Ishikawa (cell line): ENCODE results near the gene RGS6.
A peak's percentile ranks its signal among the peaks of the same experiment; 100 is the strongest.

ENCODE experiments used
- CEBPB ChIP-seq: IDR thresholded peaks from 2 replicates; pipeline ENCODE4 v1.6.1; 2012
- CREB1 ChIP-seq: IDR thresholded peaks from 2 replicates; pipeline ENCODE4 v1.6.1; 2012; ENCODE audit warnings: low read depth
- EGR1 ChIP-seq: IDR thresholded peaks from 2 replicates; pipeline ENCODE4 v1.6.1; 2012
- EP300 ChIP-seq: IDR thresholded peaks from 2 replicates; pipeline ENCODE4 v1.6.1; 2012; ENCODE audit warnings: borderline replicate concordance
- FOXM1 ChIP-seq: IDR thresholded peaks from 2 replicates; pipeline ENCODE4 v1.6.1; 2012; ENCODE audit warnings: low read depth, borderline replicate concordance
- MAX ChIP-seq: IDR thresholded peaks from 2 replicates; pipeline ENCODE4 v1.6.1; 2012
- NFIC ChIP-seq: IDR thresholded peaks from 2 replicates; pipeline ENCODE4 v1.6.1; 2012
- RAD21 ChIP-seq: IDR thresholded peaks from 2 replicates; pipeline ENCODE4 v1.6.1; 2012; ENCODE audit warnings: low read depth
- REST ChIP-seq: IDR thresholded peaks from 2 replicates; pipeline ENCODE4 v1.6.1; 2012; ENCODE audit warnings: low read depth, mild to moderate bottlenecking
- TAF1 ChIP-seq: IDR thresholded peaks from 2 replicates; pipeline ENCODE4 v1.6.1; 2012; ENCODE audit warnings: low read depth, mild to moderate bottlenecking
- TCF12 ChIP-seq: IDR thresholded peaks from 2 replicates; pipeline ENCODE4 v1.6.1; 2012; ENCODE audit warnings: low read depth
- TEAD4 ChIP-seq: IDR thresholded peaks from 2 replicates; pipeline ENCODE4 v1.6.1; 2012
- USF1 ChIP-seq: IDR thresholded peaks from 2 replicates; pipeline ENCODE4 v1.6.1; 2012
- YY1 ChIP-seq: IDR thresholded peaks from 2 replicates; pipeline ENCODE4 v1.6.1; 2012; ENCODE audit warnings: low read depth
- ZBTB7A ChIP-seq: IDR thresholded peaks from 2 replicates; pipeline ENCODE4 v1.6.1; 2012; ENCODE audit warnings: low read depth

RGS6 gene

GRCh38 chr14:72290241-72290640 is 358.0 kb downstream of the RGS6 start:
- TF ChIP-seq USF1: no peak
- TF ChIP-seq TEAD4: no peak
- TF ChIP-seq YY1: no peak
- TF ChIP-seq RAD21: no peak
- TF ChIP-seq EP300: no peak
- no peak for TF ChIP-seq TCF12
- TF ChIP-seq NFIC: no peak
- no peak for TF ChIP-seq CREB1
- no peak for TF ChIP-seq CEBPB
- TF ChIP-seq EGR1: no peak
- TF ChIP-seq TAF1: no peak
- TF ChIP-seq ZBTB7A: no peak

GRCh38 chr14:72291908-72292688 is 359.9 kb downstream of the RGS6 start:
- TF ChIP-seq TCF12 (no peak), RAD21 (peak; percentile 54), YY1 (no peak)

- TF ChIP-seq EP300 (no peak), REST (no peak), TEAD4 (no peak), FOXM1 (no peak), CEBPB (no peak), MAX (no peak), CREB1 (no peak), USF1 (no peak), YY1 (no peak), TCF12 (no peak), ZBTB7A (no peak), TAF1 (no peak), EGR1 (no peak), RAD21 (no peak), NFIC (no peak)
Measured at GRCh38 chr14:72292689-72293024, 360.4 kb downstream of the RGS6 start.

- TF ChIP-seq TEAD4 (no peak), MAX (no peak), NFIC (no peak), USF1 (no peak), EP300 (no peak), CREB1 (no peak), TAF1 (no peak), YY1 (no peak), FOXM1 (no peak), ZBTB7A (no peak), TCF12 (no peak), CEBPB (no peak), RAD21 (no peak), REST (no peak), EGR1 (no peak)
Measured at GRCh38 chr14:72301352-72301751, 369.1 kb downstream of the RGS6 start.

GRCh38 chr14:72303930-72304329 is 371.7 kb downstream of the RGS6 start:
- no peak for TF ChIP-seq CREB1
- TF ChIP-seq CEBPB: no peak
- no peak for TF ChIP-seq TEAD4
- no peak for TF ChIP-seq TCF12
- TF ChIP-seq FOXM1: no peak
